PC-3 (cell line): ENCODE results near the gene HYOU1. TPM values are rescaled to one million over a fixed set of nuclear protein-coding genes. Genes with fewer than 3 reads are reported as not detected.

Experiments used
- ATAC-seq: fragments of 200-7000 bp; cut with Tn5 transposase; 2 replicates; pipeline ENCODE4 v1.9.1; 2020; ENCODE audit warnings: mild to moderate bottlenecking, moderate library complexity
- BruUV-seq: library from RNA; stranded (reverse); fragments of 400-500 nt; replicated peaks from 2 replicates; lab custom pipeline; 2021; lab: Mats Ljungman, UMichigan
- CTCF ChIA-PET: fragments of 300-600 bp; sonication (Branson Sonifier 250); formaldehyde crosslinking; loops from one replicate; lab custom pipeline; 2022; ENCODE audit warnings: antibody characterized with exemption; lab: Charles Lee
- POLR2A ChIA-PET: fragments of 300-600 bp; sonication (Branson Sonifier 250); formaldehyde crosslinking; loops from one replicate; lab custom pipeline; 2022; ENCODE audit warnings: antibody characterized with exemption; ENCODE audit not compliant: unreplicated experiment; lab: Charles Lee
- DNase-seq: peaks from one replicate; pipeline ENCODE4 v3.0.0-alpha.2; 2015
- H2AFZ ChIP-seq: fragments of 300-600 bp; sonication (generic); 2 replicates; pipeline ENCODE4 v1.6.0; 2016; ENCODE audit warnings: antibody characterized with exemption, low read length
- H3F3A ChIP-seq: fragments of 300-600 bp; sonication (generic); one replicate; pipeline ENCODE4 v1.6.0; 2017; ENCODE audit warnings: antibody characterized with exemption, low read length, control low read depth, mild to moderate bottlenecking; ENCODE audit not compliant: unreplicated experiment
- H3K27ac ChIP-seq: fragments of 300-600 bp; sonication (generic); 2 replicates; pipeline ENCODE4 v1.5.1; 2016; ENCODE audit warnings: mild to moderate bottlenecking, low read length
- H3K27me3 ChIP-seq: fragments of 300-600 bp; sonication (generic); 2 replicates; pipeline ENCODE4 v1.6.1; 2016; ENCODE audit warnings: low read length, mixed read lengths
- H3K36me3 ChIP-seq: fragments of 300-600 bp; sonication (generic); 2 replicates; pipeline ENCODE4 v1.6.1; 2016; ENCODE audit warnings: low read depth, mixed run types, low read length, mixed read lengths
- H3K4me1 ChIP-seq: fragments of 300-600 bp; sonication (generic); 2 replicates; pipeline ENCODE4 v1.5.1; 2016; ENCODE audit warnings: low read length; ENCODE audit not compliant: insufficient read depth
- H3K4me2 ChIP-seq: fragments of 300-600 bp; sonication (generic); 2 replicates; pipeline ENCODE4 v1.6.0; 2016; ENCODE audit warnings: low read length
- H3K4me3 ChIP-seq: fragments of 300-600 bp; sonication (generic); 2 replicates; pipeline ENCODE4 v1.5.1; 2016; ENCODE audit warnings: mild to moderate bottlenecking, low read length, mixed read lengths
- H3K79me2 ChIP-seq: fragments of 300-600 bp; sonication (generic); 2 replicates; pipeline ENCODE4 v1.6.1; 2017; ENCODE audit warnings: low read length, mixed read lengths
- H3K9ac ChIP-seq: fragments of 300-600 bp; sonication (generic); 2 replicates; pipeline ENCODE4 v1.6.0; 2016; ENCODE audit warnings: mild to moderate bottlenecking, low read length
- H3K9me2 ChIP-seq: fragments of 300-600 bp; sonication (generic); replicated peaks from 2 replicates; pipeline ENCODE4 v1.6.1; 2016; ENCODE audit warnings: mixed run types, low read length, mixed read lengths
- H3K9me3 ChIP-seq: fragments of 300-600 bp; sonication (generic); 2 replicates; pipeline ENCODE4 v1.6.1; 2016; ENCODE audit warnings: low read length, mixed read lengths
- H4K20me1 ChIP-seq: fragments of 300-600 bp; sonication (generic); 2 replicates; pipeline ENCODE4 v1.6.1; 2016; ENCODE audit warnings: low read length, mixed read lengths
- CTCF ChIP-seq: fragments of 300-600 bp; sonication (generic); conservative IDR thresholded peaks from 2 replicates; pipeline ENCODE4 v1.5.1; 2017; ENCODE audit warnings: antibody characterized with exemption, low read depth, mild to moderate bottlenecking, low read length
- EZH2 ChIP-seq: fragments of 300-600 bp; sonication (generic); IDR thresholded peaks from one replicate; pipeline ENCODE4 v1.6.1; 2017; ENCODE audit warnings: antibody characterized with exemption, mild to moderate bottlenecking, low read length; ENCODE audit not compliant: unreplicated experiment
- EZH2phosphoT487 ChIP-seq: fragments of 300-600 bp; sonication (generic); IDR thresholded peaks from 2 replicates; pipeline ENCODE4 v1.6.1; 2018; ENCODE audit warnings: mild to moderate bottlenecking, antibody characterized with exemption, low read length, borderline replicate concordance
- intact Hi-C: fragments of 100-400 bp; cut with micrococcal nuclease; formaldehyde crosslinking; loops from 2 replicates; pipeline ENCODE4 v1.9.0; 2023
- total RNA-seq: library from RNA; depleted of rRNA; stranded (reverse); fragments of >200 nt; gene quantifications from 2 replicates; pipeline ENCODE4 v1.2.3, GENCODE V29; 2014

HYOU1 gene
- total RNA-seq, 1 experiment from 2014 or later, result 168 TPM

- H3F3A ChIP-seq, result peaks cover 5% of the 10 kb centered on the region
- H3K4me1 ChIP-seq, result peaks cover 16% of the 10 kb centered on the region
- H2AFZ ChIP-seq, result no peak overlapping the region
- H3K4me3 ChIP-seq, result no peak overlapping the region
- peaks cover 27% of the 10 kb centered on the region for H3K36me3 ChIP-seq
- TF ChIP-seq EZH2phosphoT487, result no peak
- TF ChIP-seq CTCF, result no peak
- TF ChIP-seq EZH2, result no peak
- H4K20me1 ChIP-seq, result no peaks in the 10 kb centered on the region
- CTCF ChIA-PET, result no interaction called here
- H3K9ac ChIP-seq, result no peak overlapping the region
- no peak overlapping the region for H3K4me2 ChIP-seq
- no peaks in the 10 kb centered on the region for H3K9me2 ChIP-seq
- POLR2A ChIA-PET, result interaction anchor here (0.5 kb wide), 1 partner anchor 1165 kb away, joined by 3 read pairs; no protein-coding TSS in a partner anchor
- ATAC-seq (no peak), DNase-seq (no peak)
- no peaks in the 10 kb centered on the region for H3K27me3 ChIP-seq
- H3K79me2 ChIP-seq, result peaks cover 36% of the 10 kb centered on the region
- BruUV-seq, result no TSS peak
- H3K27ac ChIP-seq, result no peak overlapping the region
- intact Hi-C loops, result no loop called here
- H3K9me3 ChIP-seq, result no peaks in the 10 kb centered on the region
These were observed 30.0 kb downstream of the HYOU1 start for GRCh38 chr11:119026970-119027369.

GRCh38 chr11:119025978-119026766 is 30.8 kb downstream of the HYOU1 start:
- Histone ChIP-seq H3K27me3 (no peaks in the 10 kb centered on the region), H3K36me3 (peaks cover 34% of the 10 kb centered on the region), H4K20me1 (no peaks in the 10 kb centered on the region), H3F3A (peaks cover 5% of the 10 kb centered on the region), H3K79me2 (peaks cover 44% of the 10 kb centered on the region), H3K4me2 (no peak overlapping the region), H3K9ac (no peak overlapping the region), H3K27ac (no peak overlapping the region), H3K9me3 (no peaks in the 10 kb centered on the region), H2AFZ (no peak overlapping the region), H3K4me1 (peaks cover 20% of the 10 kb centered on the region), H3K4me3 (no peak overlapping the region), H3K9me2 (no peaks in the 10 kb centered on the region)
- ATAC-seq (no peak), DNase-seq (no peak)
- ChIA-PET POLR2A (no interaction called here), CTCF (no interaction called here)
- BruUV-seq, result no TSS peak
- intact Hi-C loops, result no loop called here
- no peak for TF ChIP-seq EZH2

GRCh38 chr11:119025541-119025940 is 31.5 kb downstream of the HYOU1 start:
- H3K9ac ChIP-seq, result no peak overlapping the region
- H2AFZ ChIP-seq, result no peak overlapping the region
- ChIA-PET CTCF (no interaction called here), POLR2A (no interaction called here)
- no TSS peak for BruUV-seq
- H3K9me2 ChIP-seq, result no peaks in the 10 kb centered on the region
- peaks cover 5% of the 10 kb centered on the region for H3F3A ChIP-seq
- DNase-seq (no peak), ATAC-seq (no peak)
- no peak for TF ChIP-seq EZH2
- TF ChIP-seq CTCF, result no peak
- no peak for TF ChIP-seq EZH2phosphoT487
- no peaks in the 10 kb centered on the region for H4K20me1 ChIP-seq
- peaks cover 35% of the 10 kb centered on the region for H3K36me3 ChIP-seq
- no peak overlapping the region for H3K27ac ChIP-seq
- peaks cover 27% of the 10 kb centered on the region for H3K4me1 ChIP-seq
- intact Hi-C loops, result no loop called here
- no peak overlapping the region for H3K4me3 ChIP-seq
- no peaks in the 10 kb centered on the region for H3K27me3 ChIP-seq
- H3K4me2 ChIP-seq, result no peak overlapping the region
- peaks cover 49% of the 10 kb centered on the region for H3K79me2 ChIP-seq
- H3K9me3 ChIP-seq, result no peaks in the 10 kb centered on the region
